GM12864 (cell line): Measurements from ENCODE around the gene WNT11.
A peak's percentile ranks its signal among the peaks of the same experiment; 100 is the strongest.

Experiments
- DNase-seq: peaks from one replicate; pipeline ENCODE4 v3.0.0-alpha.2; 2011; ENCODE audit warnings: low read depth
- H3K4me3 ChIP-seq: 2 replicates; pipeline ENCODE4 v1.5.1; 2011; ENCODE audit warnings: mild to moderate bottlenecking, low read depth, low read length, control low read depth
- CTCF ChIP-seq: IDR thresholded peaks from 2 replicates; pipeline ENCODE4 v1.5.1; 2011; ENCODE audit warnings: low read depth, mild to moderate bottlenecking, moderate library complexity, low read length, control low read depth, inconsistent platforms; ENCODE audit errors: missing control alignments

WNT11 gene

GRCh38 chr11:76212086-76213035, 6.1 kb upstream of the WNT11 start:
- no peak overlapping the region for H3K4me3 ChIP-seq
- DNase-seq = no peak
- TF ChIP-seq CTCF = no peak

- TF ChIP-seq CTCF = no peak
- DNase-seq = no peak
- H3K4me3 ChIP-seq = no peak overlapping the region
These were observed 4.9 kb upstream of the WNT11 start for GRCh38 chr11:76210931-76211851.

DNA sequence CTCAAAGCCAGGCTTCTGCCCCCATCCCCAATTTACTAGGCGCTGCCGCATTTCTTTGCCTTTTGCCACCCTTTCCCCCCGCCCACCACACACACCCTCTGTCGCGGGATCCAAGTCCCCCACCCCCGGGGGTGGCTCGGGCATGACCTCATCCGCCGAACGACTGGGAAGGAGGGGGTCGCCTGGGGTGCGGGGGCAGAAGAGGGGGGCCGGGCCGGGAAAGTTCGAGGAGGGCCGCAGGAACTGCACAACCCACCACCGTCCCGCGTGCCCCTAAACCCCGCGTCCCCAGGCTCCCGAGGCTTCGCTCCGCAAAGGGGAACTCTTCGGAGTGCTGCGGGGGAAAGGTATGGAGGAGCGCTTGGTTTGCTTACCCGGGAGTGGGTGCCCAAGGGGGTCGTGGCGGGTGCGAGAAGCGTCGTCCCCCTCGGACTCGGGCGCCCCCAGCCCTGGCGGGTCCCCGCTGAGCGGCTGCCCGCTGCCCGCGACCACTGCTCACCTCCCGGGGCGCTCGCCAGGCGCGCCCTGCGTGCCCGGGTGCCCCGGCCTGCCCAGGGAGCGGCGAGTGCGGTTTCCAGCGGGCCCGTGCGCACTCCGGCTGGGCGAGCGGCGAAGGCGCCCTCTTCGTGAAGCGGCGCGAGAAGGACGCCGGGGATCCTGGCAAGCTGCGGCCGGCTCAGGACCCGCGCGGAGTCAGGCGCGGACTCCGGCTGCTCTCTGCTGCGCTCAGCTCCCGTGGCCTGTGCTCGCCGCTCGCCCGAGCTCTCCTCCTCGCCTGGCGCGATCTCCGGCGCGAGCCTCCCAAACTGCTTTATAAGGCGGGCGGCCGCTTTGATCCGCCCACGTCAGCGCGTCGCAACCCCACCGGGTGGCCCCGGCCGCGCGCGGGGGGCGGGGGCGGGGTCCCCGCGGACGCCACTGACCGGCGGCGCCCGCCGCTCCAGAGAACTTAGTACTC, 4.0 kb upstream of the WNT11 start:
- DNase-seq = no peak
- H3K4me3 ChIP-seq = no peak overlapping the region; the same call in 1 of the 2 replicates
- no peak for TF ChIP-seq CTCF

- H3K4me3 ChIP-seq = peak overlapping the region; percentile 20
- no peak for TF ChIP-seq CTCF
- DNase-seq = no peak
These were observed 3.2 kb upstream of the WNT11 start for GRCh38 chr11:76209375-76209972.

DNA sequence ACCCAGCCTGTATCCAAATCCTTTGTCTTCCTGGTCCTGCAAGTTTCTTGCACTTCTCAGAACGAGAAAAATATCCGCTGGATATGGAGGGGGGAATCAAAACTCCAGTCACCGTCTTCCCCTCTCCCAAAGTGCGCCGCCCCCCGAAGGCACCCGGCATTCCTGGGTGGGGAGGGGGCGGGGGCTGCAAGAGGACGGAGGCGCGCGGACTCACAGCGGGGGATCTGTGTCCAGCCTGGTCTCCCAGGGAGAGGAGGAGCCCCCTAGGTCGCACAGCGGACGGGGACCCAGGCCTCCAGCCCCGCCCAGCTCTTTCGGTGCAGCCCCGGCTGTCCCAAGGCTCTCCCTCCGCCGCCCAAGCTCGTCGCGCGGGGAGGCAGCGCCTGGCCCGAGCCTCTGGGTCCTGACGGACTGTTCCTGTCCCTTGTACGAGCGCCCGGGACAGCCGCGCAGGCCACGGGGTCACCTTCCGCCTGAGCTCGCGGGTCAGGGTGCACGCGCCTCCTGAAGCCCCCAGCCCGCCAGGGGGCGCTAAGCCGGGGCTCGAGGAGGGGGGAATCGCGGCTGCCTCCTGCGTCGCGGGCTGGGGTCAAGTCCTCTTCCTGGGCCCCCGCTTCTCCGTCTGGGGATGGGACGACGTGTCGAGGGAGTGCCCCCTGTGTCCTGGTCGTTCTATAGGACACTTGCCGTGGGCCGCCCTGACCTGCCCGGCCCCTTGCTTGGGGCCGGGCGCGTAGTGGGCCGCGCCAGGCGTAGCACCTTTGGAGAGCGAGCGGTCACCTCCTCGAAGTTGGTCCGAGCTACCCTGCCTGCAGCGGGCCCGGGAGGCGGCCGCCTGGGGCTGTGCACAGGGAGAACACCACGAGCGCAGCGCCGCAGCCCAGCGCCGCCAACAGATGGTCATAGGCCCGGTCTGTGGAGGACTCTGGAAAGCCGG, 2.4 kb upstream of the WNT11 start:
- no peak for DNase-seq
- peak overlapping the region; percentile 20 for H3K4me3 ChIP-seq
- TF ChIP-seq CTCF = peak; percentile 82
